Measurements from ENCODE around the gene MBTD1. TPM values are rescaled to one million over a fixed set of nuclear protein-coding genes. Genes with fewer than 3 reads are reported as not detected.
A peak's percentile ranks its signal among the peaks of the same experiment; 100 is the strongest.
"Not testable (repeated sequence)": the region's sequence is repeated elsewhere in the genome, so short reads cannot be mapped to it uniquely, and the experiment has no call there.

MBTD1 gene
- 10 to 100 TPM in 1 of 2 experiments, 1 to 10 TPM in 1; 7.0 to 10.2 TPM for total RNA-seq

- DNase-seq (peak; percentile 98), ATAC-seq (peak; percentile 92)
- Mint-ChIP-seq H3K36me3 (ENCODE audit: low read depth) (peaks cover 40% of the 10 kb centered on the region), H3K27me3 (no peaks in the 10 kb centered on the region), H3K4me1 (ENCODE audit: low read depth) (peaks cover 60% of the 10 kb centered on the region), H3K9me3 (no peaks in the 10 kb centered on the region), H3K4me3 (peak within 1 kb of the TSS; percentile 77), H3K27ac (peak within 1 kb of the TSS; percentile 99)
- ChIA-PET CTCF (no interaction called here), POLR2A (interaction anchor here (1.1 kb wide), 1 partner anchor 33 kb away, joined by 3 read pairs; no protein-coding TSS in a partner anchor)
- intact Hi-C loops (cut with micrococcal nuclease): no loop called here
- TF ChIP-seq CTCF (IDR thresholded peaks at IDR 0.05): no peak
Observed at GRCh38 chr17:51259564-51260236, at the start of gene MBTD1. MBTD1 (minus strand) TSS chr17:51260049; CDS start chr17:51225161, 34,888 bp downstream.

GRCh38 chr17:51305182-51305581, 45.3 kb upstream of the MBTD1 start:
- H3K9me3 Mint-ChIP-seq: peaks cover 23% of the 10 kb centered on the region
- ChIA-PET CTCF (no interaction called here), POLR2A (no interaction called here)
- DNase-seq (no peak), ATAC-seq (no peak)
- intact Hi-C loops (cut with micrococcal nuclease): no loop called here
- no peaks in the 10 kb centered on the region for H3K36me3 Mint-ChIP-seq (ENCODE audit: low read depth)
- H3K4me1 Mint-ChIP-seq (ENCODE audit: low read depth): no peaks in the 10 kb centered on the region
- peaks cover 4% of the 10 kb centered on the region for H3K27me3 Mint-ChIP-seq
- H3K4me3 Mint-ChIP-seq: no peak overlapping the region
- no peak overlapping the region for H3K27ac Mint-ChIP-seq
- no peak for TF ChIP-seq CTCF (IDR thresholded peaks at IDR 0.05)

- ChIA-PET CTCF (interaction anchor here (0.7 to 2.3 kb wide), 3 partner anchors 10 to 242 kb away, joined by 3 to 13 read pairs (median 10); no protein-coding TSS in a partner anchor), POLR2A (no interaction called here)
- DNase-seq (no peak), ATAC-seq (no peak)
- H3K27me3 Mint-ChIP-seq: no peaks in the 10 kb centered on the region
- H3K4me3 Mint-ChIP-seq: no peak overlapping the region
- intact Hi-C loops (cut with micrococcal nuclease): no loop called here
- no peaks in the 10 kb centered on the region for H3K9me3 Mint-ChIP-seq
- peaks cover 10% of the 10 kb centered on the region for H3K36me3 Mint-ChIP-seq (ENCODE audit: low read depth)
- peak overlapping the region; percentile 34 for H3K27ac Mint-ChIP-seq
- no peak for TF ChIP-seq CTCF (IDR thresholded peaks at IDR 0.05)
- H3K4me1 Mint-ChIP-seq (ENCODE audit: low read depth): peaks cover 3% of the 10 kb centered on the region
Observed at GRCh38 chr17:51299859-51300258, 40.0 kb upstream of the MBTD1 start.

- Mint-ChIP-seq H3K27me3 (no peaks in the 10 kb centered on the region), H3K36me3 (ENCODE audit: low read depth) (peaks cover 20% of the 10 kb centered on the region), H3K27ac (no peak overlapping the region), H3K4me1 (ENCODE audit: low read depth) (peaks cover 3% of the 10 kb centered on the region), H3K9me3 (no peaks in the 10 kb centered on the region), H3K4me3 (no peak overlapping the region)
- no peak for ATAC-seq
- POLR2A ChIA-PET: interaction anchor here (0.9 kb wide), 1 partner anchor 341 kb away, joined by 3 read pairs; no protein-coding TSS in a partner anchor
- intact Hi-C loops (cut with micrococcal nuclease): no loop called here
- TF ChIP-seq CTCF (IDR thresholded peaks at IDR 0.05): peak; percentile 55
- CTCF ChIA-PET: interaction anchor here (0.7 to 2.3 kb wide), 8 partner anchors 9 to 435 kb away, joined by 3 to 13 read pairs (median 4); no protein-coding TSS in a partner anchor
- no peak for DNase-seq
Observed at GRCh38 chr17:51298508-51299371, 38.9 kb upstream of the MBTD1 start.

- H3K27ac Mint-ChIP-seq; H3K27me3 Mint-ChIP-seq; H3K4me3 Mint-ChIP-seq; intact Hi-C loops (cut with micrococcal nuclease); H3K4me1 Mint-ChIP-seq (ENCODE audit: low read depth); H3K9me3 Mint-ChIP-seq; CTCF ChIA-PET; ATAC-seq; POLR2A ChIA-PET; DNase-seq: not testable (repeated sequence)
- peaks cover 48% of the 10 kb centered on the region for H3K36me3 Mint-ChIP-seq (ENCODE audit: low read depth)
Observed at GRCh38 chr17:51294338-51294737, 34.5 kb upstream of the MBTD1 start.
